HepG2 (cell line): ENCODE measurements around the gene ENDOD1.

Experiments
- BHLHE40 ChIP-seq: IDR thresholded peaks from 2 replicates; pipeline ENCODE4 v1.6.1; 2011; ENCODE audit warnings: low read length, improper control_type of control experiment
- CTCF ChIP-seq: sonication (generic); formaldehyde crosslinking; IDR thresholded peaks from 2 replicates; pipeline ENCODE4 v1.5.0; 2020; ENCODE audit warnings: mild to moderate bottlenecking, missing genetic modification reagents, moderate library complexity
- POLR2A ChIP-seq, 2 experiments: IDR thresholded peaks; 2 replicates each; pipeline ENCODE4 v1.6.1; 2011; ENCODE audit warnings: low read depth in 2 of 2, low read length in 2 of 2, mild to moderate bottlenecking in 1 of 2, moderate library complexity in 1 of 2; ENCODE audit not compliant: insufficient read depth in 1 of 2
- TBP ChIP-seq: sonication (generic); formaldehyde crosslinking; IDR thresholded peaks from 2 replicates; pipeline ENCODE4 v1.5.0; 2020; ENCODE audit warnings: missing genetic modification reagents
- TCF12 ChIP-seq, 2 experiments: fragments of 450-650 bp in 1 of 2; sonication (generic) in 1 of 2; formaldehyde crosslinking in 1 of 2; IDR thresholded peaks; 2 replicates each; pipeline versions ENCODE4 v1.6.1 to v1.8.0; 2017 to 2022; ENCODE audit warnings: antibody characterized with exemption in 1 of 2, mild to moderate bottlenecking in 1 of 2, missing genetic modification reagents in 1 of 2, moderate library complexity in 1 of 2
- XRCC5 ChIP-seq: fragments of 200-400 bp; formaldehyde crosslinking; optimal IDR thresholded peaks from 2 replicates; pipeline ENCODE3; 2017; ENCODE audit warnings: mild to moderate bottlenecking, low read length
- ZFP82 ChIP-seq: sonication (generic); formaldehyde crosslinking; IDR thresholded peaks from 2 replicates; pipeline ENCODE4 v1.5.1; 2020; ENCODE audit warnings: mild to moderate bottlenecking, missing genetic modification reagents, borderline replicate concordance
- ZMAT5 ChIP-seq: sonication (generic); formaldehyde crosslinking; IDR thresholded peaks from 2 replicates; pipeline ENCODE4 v1.5.0; 2020; ENCODE audit warnings: mild to moderate bottlenecking, low read depth, missing genetic modification reagents, borderline replicate concordance
- ZNF274 ChIP-seq: sonication (generic); formaldehyde crosslinking; IDR thresholded peaks from 2 replicates; pipeline ENCODE4 v1.5.1; 2020; ENCODE audit warnings: mild to moderate bottlenecking, missing genetic modification reagents
- TF ChIP-seq, protein P1 (sequence below): sonication (generic); formaldehyde crosslinking; IDR thresholded peaks from 2 replicates; pipeline ENCODE4 v1.8.1; 2023; ENCODE audit warnings: mild to moderate bottlenecking, inconsistent platforms, moderate library complexity, missing genetic modification reagents, borderline replicate concordance

DNA sequence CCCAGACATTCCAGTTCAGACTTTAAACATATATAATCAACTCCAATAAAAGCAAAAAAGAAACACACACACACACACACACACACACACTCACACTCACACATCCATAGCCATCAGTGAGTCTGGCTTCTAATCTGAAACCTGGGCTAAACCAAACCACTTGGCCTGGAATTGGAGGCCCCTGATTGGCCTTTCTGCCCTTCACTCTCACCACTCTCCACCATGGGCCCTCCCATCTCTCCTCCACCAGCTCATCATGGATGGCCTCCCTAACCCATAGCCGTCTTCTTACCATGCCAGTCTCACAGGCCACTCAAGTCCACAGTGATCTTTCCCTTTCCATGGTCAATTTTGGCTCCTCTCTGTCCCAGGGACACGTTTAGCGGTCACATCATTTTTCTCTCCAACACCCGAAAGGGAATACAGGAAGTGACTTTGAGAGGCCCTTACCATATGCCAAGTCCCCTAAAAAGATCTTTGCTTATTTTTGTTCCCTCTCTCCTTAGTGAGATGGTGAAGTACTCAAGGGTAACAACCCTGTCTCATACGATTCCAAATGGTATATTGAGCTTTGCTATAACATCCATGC is 66.6 kb downstream of the ENDOD1 start:
- TF ChIP-seq TCF12 (IDR thresholded peaks at IDR 0.05) (no peak), TCF12 (CRISPR knock-in tag; IDR thresholded peaks at IDR 0.05) (no peak), TBP (CRISPR knock-in tag) (no peak), ZNF274 (no peak), CTCF (CRISPR knock-in tag) (no peak), POLR2A (IDR thresholded peaks at IDR 0.05; ENCODE audit: insufficient read depth in 1 of 2, low read depth in 2 of 2, low read length in 2 of 2) (no peak), XRCC5 (no peak), ZMAT5 (no peak), BHLHE40 (no peak), ZFP82 (CRISPR knock-in tag) (no peak)
- TF ChIP-seq, protein P1, sequence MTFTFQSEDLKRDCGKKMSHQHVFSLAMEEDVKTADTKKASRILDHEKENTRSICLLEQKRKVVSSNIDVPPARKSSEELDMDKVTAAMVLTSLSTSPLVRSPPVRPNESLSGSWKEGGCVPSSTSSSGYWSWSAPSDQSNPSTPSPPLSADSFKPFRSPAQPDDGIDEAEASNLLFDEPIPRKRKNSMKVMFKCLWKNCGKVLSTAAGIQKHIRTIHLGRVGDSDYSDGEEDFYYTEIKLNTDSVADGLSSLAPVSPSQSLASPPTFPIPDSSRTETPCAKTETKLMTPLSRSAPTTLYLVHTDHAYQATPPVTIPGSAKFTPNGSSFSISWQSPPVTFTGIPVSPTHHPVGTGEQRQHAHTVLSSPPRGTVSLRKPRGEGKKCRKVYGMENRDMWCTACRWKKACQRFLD (CRISPR knock-in tag), result no peak
